H9 (cell line): ENCODE results near the gene HDLBP. TPM values are rescaled to one million over a fixed set of nuclear protein-coding genes. Genes with fewer than 3 reads are reported as not detected.

Source experiments
- DNase-seq: peaks from one replicate; pipeline ENCODE4 v3.0.0-alpha.2; 2017
- H2AFZ ChIP-seq: one replicate; pipeline ENCODE4 v1.6.1; 2013; ENCODE audit warnings: mild to moderate bottlenecking, low read length, control low read depth, moderate library complexity
- H2AK5ac ChIP-seq: 2 replicates; pipeline ENCODE4 v1.6.1; 2013; ENCODE audit warnings: low read length, control low read depth, mixed read lengths; ENCODE audit not compliant: insufficient read length
- H2BK120ac ChIP-seq: one replicate; pipeline ENCODE4 v1.6.1; 2013; ENCODE audit warnings: low read depth, mild to moderate bottlenecking, low read length, control low read depth, inconsistent platforms; ENCODE audit not compliant: poor library complexity, severe bottlenecking
- H2BK12ac ChIP-seq: 2 replicates; pipeline ENCODE4 v1.6.1; 2013; ENCODE audit warnings: low read length, control low read depth, mixed read lengths, low read depth; ENCODE audit not compliant: insufficient read length
- H2BK15ac ChIP-seq: 2 replicates; pipeline ENCODE4 v1.6.1; 2013; ENCODE audit warnings: low read depth, low read length, control low read depth
- H2BK20ac ChIP-seq: one replicate; pipeline ENCODE4 v1.6.1; 2013; ENCODE audit warnings: low read depth, mild to moderate bottlenecking, low read length, control low read depth, inconsistent platforms; ENCODE audit not compliant: poor library complexity, severe bottlenecking
- H2BK5ac ChIP-seq: 2 replicates; pipeline ENCODE4 v1.6.1; 2013; ENCODE audit warnings: low read length, control low read depth, mixed read lengths; ENCODE audit not compliant: insufficient read length
- H3K14ac ChIP-seq: 2 replicates; pipeline ENCODE4 v1.6.1; 2013; ENCODE audit warnings: low read length, control low read depth; ENCODE audit not compliant: insufficient read depth
- H3K18ac ChIP-seq: 2 replicates; pipeline ENCODE4 v1.6.1; 2013; ENCODE audit warnings: low read depth, mild to moderate bottlenecking, mixed read lengths, low read length, control low read depth; ENCODE audit not compliant: insufficient read length
- H3K23ac ChIP-seq: 2 replicates; pipeline ENCODE4 v1.6.1; 2013; ENCODE audit warnings: low read length, control low read depth, mixed read lengths, low read depth; ENCODE audit not compliant: insufficient read length
- H3K23me2 ChIP-seq: 2 replicates; pipeline ENCODE4 v1.6.1; 2013; ENCODE audit warnings: low read depth, mild to moderate bottlenecking, mixed read lengths, low read length, control low read depth; ENCODE audit not compliant: insufficient read length, poor library complexity, severe bottlenecking
- H3K27ac ChIP-seq: 2 replicates; pipeline ENCODE4 v1.5.1; 2013; ENCODE audit warnings: low read length, control low read depth, mixed read lengths, low read depth; ENCODE audit not compliant: insufficient read length
- H3K27me3 ChIP-seq: 2 replicates; pipeline ENCODE4 v1.6.1; 2013; ENCODE audit warnings: low read length, control low read depth, inconsistent platforms; ENCODE audit not compliant: insufficient read depth
- H3K4ac ChIP-seq: 2 replicates; pipeline ENCODE4 v1.6.1; 2013; ENCODE audit warnings: low read depth, mild to moderate bottlenecking, control low read depth, inconsistent platforms, low read length, moderate library complexity
- H3K4me1 ChIP-seq: 2 replicates; pipeline ENCODE4 v1.6.1; 2013; ENCODE audit warnings: low read length, control low read depth, inconsistent platforms; ENCODE audit not compliant: insufficient read depth
- H3K4me2 ChIP-seq: 2 replicates; pipeline ENCODE4 v1.6.1; 2013; ENCODE audit warnings: low read length, control low read depth, mixed read lengths; ENCODE audit not compliant: insufficient read length, insufficient read depth
- H3K56ac ChIP-seq: 2 replicates; pipeline ENCODE4 v1.6.1; 2013; ENCODE audit warnings: low read depth, mild to moderate bottlenecking, mixed read lengths, low read length, control low read depth; ENCODE audit not compliant: insufficient read length
- H3K79me1 ChIP-seq: 2 replicates; pipeline ENCODE4 v1.6.1; 2013; ENCODE audit warnings: low read depth, mild to moderate bottlenecking, moderate library complexity, low read length, control low read depth, inconsistent platforms; ENCODE audit not compliant: insufficient read depth, poor library complexity, severe bottlenecking
- H3K79me2 ChIP-seq: 2 replicates; pipeline ENCODE4 v1.6.1; 2013; ENCODE audit warnings: low read length, control low read depth, inconsistent platforms; ENCODE audit not compliant: insufficient read depth
- H3K9ac ChIP-seq: 2 replicates; pipeline ENCODE4 v1.6.1; 2013; ENCODE audit warnings: low read length, control low read depth, mixed read lengths; ENCODE audit not compliant: insufficient read length; ENCODE audit errors: extremely low read depth
- H3K9me3 ChIP-seq: one replicate; pipeline ENCODE4 v1.6.1; 2013; ENCODE audit warnings: low read depth, low read length, inconsistent platforms; ENCODE audit not compliant: control insufficient read depth
- H3T11ph ChIP-seq: one replicate; pipeline ENCODE4 v1.6.1; 2013; ENCODE audit warnings: mild to moderate bottlenecking, low read length, control low read depth, inconsistent platforms
- H4K20me1 ChIP-seq: one replicate; pipeline ENCODE4 v1.6.1; 2013; ENCODE audit not compliant: control insufficient read depth, insufficient read length, insufficient read depth
- H4K5ac ChIP-seq: 2 replicates; pipeline ENCODE4 v1.6.1; 2013; ENCODE audit warnings: low read depth, mild to moderate bottlenecking, mixed read lengths, low read length, control low read depth; ENCODE audit not compliant: insufficient read length
- H4K8ac ChIP-seq: replicated peaks from 2 replicates; pipeline ENCODE4 v1.6.1; 2013; ENCODE audit warnings: low read length, control low read depth, mixed read lengths, low read depth; ENCODE audit not compliant: insufficient read length
- H4K91ac ChIP-seq: 2 replicates; pipeline ENCODE4 v1.6.1; 2013; ENCODE audit warnings: low read depth, mild to moderate bottlenecking, moderate library complexity, mixed read lengths, low read length, control low read depth; ENCODE audit not compliant: insufficient read length
- H3K27ac Mint-ChIP-seq, 3 experiments: 2 replicates in 2 of 3; 3 replicates in 1 of 3; pipeline ENCODE4 v1.8.0; 2020 to 2021; ENCODE audit warnings: mixed read lengths in 3 of 3, mild to moderate bottlenecking in 1 of 3, moderate library complexity in 1 of 3
- H3K27me3 Mint-ChIP-seq: 2 replicates; pipeline ENCODE4 v1.8.0; 2021; ENCODE audit warnings: low read depth, mild to moderate bottlenecking, moderate library complexity, mixed read lengths
- H3K36me3 Mint-ChIP-seq, 3 experiments: 2 replicates in 2 of 3; 3 replicates in 1 of 3; pipeline ENCODE4 v1.8.0; 2020 to 2021; ENCODE audit warnings: low read depth in 3 of 3, mixed read lengths in 3 of 3; ENCODE audit not compliant: insufficient read depth in 1 of 3
- H3K4me1 Mint-ChIP-seq, 2 experiments: 2 replicates each; pipeline ENCODE4 v1.8.0; 2020; ENCODE audit warnings: mixed read lengths in 2 of 2
- H3K4me3 Mint-ChIP-seq, 2 experiments: 2 replicates in 1 of 2; 3 replicates in 1 of 2; pipeline ENCODE4 v1.8.0; 2020 to 2021; ENCODE audit warnings: mild to moderate bottlenecking in 2 of 2, mixed read lengths in 2 of 2, moderate library complexity in 1 of 2
- H3K9me3 Mint-ChIP-seq, 2 experiments: 2 replicates in 1 of 2; 3 replicates in 1 of 2; pipeline ENCODE4 v1.8.0; 2020; ENCODE audit warnings: mild to moderate bottlenecking in 2 of 2, mixed read lengths in 2 of 2, moderate library complexity in 1 of 2
- CTCF ChIP-seq: fragments of 200-600 bp; sonication (generic); conservative IDR thresholded peaks from 3 replicates; pipeline ENCODE4 v1.8.0; 2021; ENCODE audit warnings: antibody characterized with exemption, mild to moderate bottlenecking
- WGBS: extraction: QIAGEN DNeasy Blood & Tissue Kit; methylation state at CpG from one replicate; pipeline ENCODE4 v1.1.7; 2013; ENCODE audit warnings: missing lambda C conversion rate, low lambda C conversion rate, mixed read lengths; ENCODE audit not compliant: insufficient read length; ENCODE audit errors: extremely low coverage; 5-methylcytosine and 5-hydroxymethylcytosine counted together
- total RNA-seq: library from RNA; stranded (reverse); gene quantifications from 2 replicates; pipeline ENCODE4 v1.2.1, GENCODE V29; 2021

The HDLBP gene
- total RNA-seq, 1 experiment from 2014 or later = 364 TPM

DNA sequence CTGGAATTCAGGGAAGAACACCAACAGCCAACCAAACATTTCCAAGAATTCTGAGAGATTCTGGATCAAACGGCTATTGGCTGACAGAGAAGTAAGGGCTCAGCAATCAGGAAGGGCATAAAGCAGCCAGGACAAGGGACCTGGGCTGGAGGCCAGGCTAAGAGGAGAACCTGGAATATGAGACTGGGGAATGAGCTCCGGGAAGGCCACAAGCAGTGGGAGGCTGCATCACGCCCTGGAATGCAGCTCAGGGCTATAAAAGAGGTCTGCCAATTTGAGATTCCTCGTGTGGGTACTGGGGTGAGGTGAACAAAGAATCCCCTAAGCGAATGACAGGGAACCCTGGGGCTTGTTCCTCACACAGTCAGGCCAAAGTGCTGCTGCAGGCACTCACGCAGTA, 66.6 kb downstream of the HDLBP start:
- H4K8ac ChIP-seq = no peak overlapping the region
- no peak overlapping the region for H2BK120ac ChIP-seq
- no peaks in the 10 kb centered on the region for H4K20me1 ChIP-seq
- H3T11ph ChIP-seq = no peak overlapping the region
- no peak overlapping the region for H3K14ac ChIP-seq
- WGBS = no CpG with 5 or more reads among the region's 6 CpGs
- no peak overlapping the region for H3K4ac ChIP-seq
- no peak overlapping the region for H3K4me2 ChIP-seq
- H2AFZ ChIP-seq = no peak overlapping the region
- H2AK5ac ChIP-seq = no peak overlapping the region
- Mint-ChIP-seq H3K9me3 (no peaks in the 10 kb centered on the region), H3K27ac (no peak overlapping the region), H3K36me3 (peaks cover 60 to 98% (median 95%) of the 10 kb centered on the region in 3 experiments), H3K4me1 (no peaks in the 10 kb centered on the region), H3K4me3 (no peak overlapping the region), H3K27me3 (no peaks in the 10 kb centered on the region)
- H3K9ac ChIP-seq = no peak overlapping the region
- H3K9me3 ChIP-seq = no peaks in the 10 kb centered on the region
- H4K91ac ChIP-seq = no peak overlapping the region
- H3K4me1 ChIP-seq = no peaks in the 10 kb centered on the region
- no peak overlapping the region for H3K56ac ChIP-seq
- H3K18ac ChIP-seq = no peak overlapping the region
- no peak overlapping the region for H3K27ac ChIP-seq
- H2BK15ac ChIP-seq = no peak overlapping the region
- TF ChIP-seq CTCF = no peak
- no peak overlapping the region for H3K23ac ChIP-seq
- DNase-seq = no peak
- H3K79me2 ChIP-seq = no peaks in the 10 kb centered on the region
- H3K27me3 ChIP-seq = no peaks in the 10 kb centered on the region
- no peaks in the 10 kb centered on the region for H3K79me1 ChIP-seq
- H3K23me2 ChIP-seq = no peaks in the 10 kb centered on the region
- no peak overlapping the region for H4K5ac ChIP-seq
- no peak overlapping the region for H2BK5ac ChIP-seq
- no peak overlapping the region for H2BK12ac ChIP-seq
- H2BK20ac ChIP-seq = no peak overlapping the region
